GM18526 (cell line): ENCODE data around the gene RPTOR.

Experiments
- POLR2A ChIP-seq: IDR thresholded peaks from 3 replicates; pipeline ENCODE4 v1.6.1; 2011; ENCODE audit not compliant: insufficient read length; ENCODE audit errors: extremely low read depth

RPTOR gene

GRCh38 chr17:80878876-80879722 is 334.5 kb downstream of the RPTOR start:
- no peak for TF ChIP-seq POLR2A

- no peak for TF ChIP-seq POLR2A
These were observed 335.3 kb downstream of the RPTOR start for GRCh38 chr17:80879723-80880647.

- TF ChIP-seq POLR2A: no peak
These were observed 336.0 kb downstream of the RPTOR start for GRCh38 chr17:80880648-80880985.

- no peak for TF ChIP-seq POLR2A
These were observed 336.7 kb downstream of the RPTOR start for GRCh38 chr17:80881306-80881705.

GRCh38 chr17:80882323-80882722 is 337.7 kb downstream of the RPTOR start:
- no peak for TF ChIP-seq POLR2A

- no peak for TF ChIP-seq POLR2A
These were observed 338.5 kb downstream of the RPTOR start for GRCh38 chr17:80882926-80883685.

- no peak for TF ChIP-seq POLR2A
These were observed 339.4 kb downstream of the RPTOR start for GRCh38 chr17:80883831-80884735.

GRCh38 chr17:80884811-80885210 is 340.2 kb downstream of the RPTOR start:
- no peak for TF ChIP-seq POLR2A

GRCh38 chr17:80885947-80886582 is 341.4 kb downstream of the RPTOR start:
- TF ChIP-seq POLR2A: no peak

- TF ChIP-seq POLR2A: no peak
These were observed 342.3 kb downstream of the RPTOR start for GRCh38 chr17:80886641-80887573.

GRCh38 chr17:80887639-80888175 is 343.1 kb downstream of the RPTOR start:
- no peak for TF ChIP-seq POLR2A

- TF ChIP-seq POLR2A: no peak
These were observed 343.9 kb downstream of the RPTOR start for GRCh38 chr17:80888276-80889160.
